GM12878 (cell line): ENCODE data around the gene SLC25A40. TPM values are rescaled to one million over a fixed set of nuclear protein-coding genes. Genes with fewer than 3 reads are reported as not detected.

Experiments used
- ATAC-seq: fragments of 200-7000 bp; cut with Tn5 transposase; 3 replicates; pipeline ENCODE4 v1.9.1; 2020; ENCODE audit warnings: mild to moderate bottlenecking, moderate library complexity
- BruUV-seq: library from RNA; stranded (reverse); fragments of 400-500 nt; replicated peaks from 2 replicates; lab custom pipeline; 2021; lab: Mats Ljungman, UMichigan
- CTCF ChIA-PET: fragments of 300-600 bp; sonication (Branson Sonifier 250); formaldehyde crosslinking; extraction: SDS; loops from one replicate; lab custom pipeline; 2021; ENCODE audit warnings: inconsistent platforms; lab: Yijun Ruan, JAX
- POLR2A ChIA-PET: fragments of 350-600 bp; formaldehyde crosslinking; extraction: SDS; loops from one replicate; lab custom pipeline; 2021; ENCODE audit warnings: inconsistent platforms; lab: Charles Lee
- RAD21 ChIA-PET: fragments of 300-600 bp; sonication (Branson Sonifier 250); formaldehyde crosslinking; loops from one replicate; lab custom pipeline; 2023; ENCODE audit warnings: antibody characterized with exemption; ENCODE audit not compliant: unreplicated experiment; lab: Charles Lee
- SMC1A ChIA-PET: fragments of 300-600 bp; sonication (Branson Sonifier 250); formaldehyde crosslinking; loops from one replicate; lab custom pipeline; 2023; ENCODE audit not compliant: unreplicated experiment, uncharacterized antibody; lab: Charles Lee
- DNase-seq: peaks from one replicate; pipeline ENCODE4 v3.0.0-alpha.2; 2011; ENCODE audit warnings: low read depth, low spot score
- FAIRE-seq: peaks from 3 replicates; lab custom pipeline; 2011; peaks lifted over from hg19 to GRCh38; lab: Jason Lieb, UNC
- H2AFZ ChIP-seq: 2 replicates; pipeline ENCODE4 v1.6.0; 2011; ENCODE audit warnings: low read depth, low read length, control low read depth; ENCODE audit not compliant: control insufficient read depth
- H3K27ac ChIP-seq: 2 replicates; pipeline ENCODE4 v1.5.1; 2011; ENCODE audit warnings: control low read depth; ENCODE audit not compliant: control insufficient read depth, insufficient read depth
- H3K27me3 ChIP-seq, 2 experiments: replicated peaks in 1 of 2; 2 replicates each; pipeline versions ENCODE4 v1.6.0 to v1.6.1; 2011; ENCODE audit warnings: low read length in 1 of 2; ENCODE audit not compliant: control insufficient read depth in 2 of 2, insufficient read depth in 2 of 2
- H3K36me3 ChIP-seq, 2 experiments: 2 replicates each; pipeline ENCODE4 v1.5.1; 2011; ENCODE audit warnings: low read length in 1 of 2; ENCODE audit not compliant: control insufficient read depth in 2 of 2, insufficient read depth in 2 of 2
- H3K4me1 ChIP-seq: 2 replicates; pipeline ENCODE4 v1.6.1; 2011; ENCODE audit warnings: mild to moderate bottlenecking, low read length, moderate library complexity, mixed read lengths; ENCODE audit not compliant: control insufficient read depth, insufficient read depth
- H3K4me2 ChIP-seq: 2 replicates; pipeline ENCODE4 v1.6.0; 2011; ENCODE audit warnings: control low read depth; ENCODE audit not compliant: control insufficient read depth, insufficient read depth
- H3K4me3 ChIP-seq: fragments of 200-600 bp; sonication (generic); 2 replicates; pipeline ENCODE4 v1.5.1; 2016
- H3K79me2 ChIP-seq: 2 replicates; pipeline ENCODE4 v1.6.0; 2011; ENCODE audit warnings: low read length; ENCODE audit not compliant: control insufficient read depth, insufficient read depth
- H3K9ac ChIP-seq: 2 replicates; pipeline ENCODE4 v1.8.0; 2011; ENCODE audit warnings: low read length, control low read depth, mixed read lengths; ENCODE audit not compliant: control insufficient read depth, insufficient read depth
- H3K9me3 ChIP-seq: replicated peaks from 3 replicates; pipeline ENCODE4 v1.5.1; 2011; ENCODE audit warnings: mild to moderate bottlenecking, low read length; ENCODE audit not compliant: control insufficient read depth, insufficient read depth
- H4K20me1 ChIP-seq: 2 replicates; pipeline ENCODE4 v1.6.0; 2011; ENCODE audit not compliant: control insufficient read depth, insufficient read depth
- CBX3 ChIP-seq: fragments of 200-600 bp; sonication (generic); IDR thresholded peaks from 2 replicates; pipeline ENCODE4 v1.6.1; 2016; ENCODE audit warnings: low read depth, borderline replicate concordance
- DPF2 ChIP-seq: fragments of 450-650 bp; IDR thresholded peaks from 2 replicates; pipeline ENCODE4 v1.6.1; 2017; ENCODE audit warnings: mild to moderate bottlenecking
- IRF3 ChIP-seq: fragments of 450-650 bp; IDR thresholded peaks from 2 replicates; pipeline ENCODE4 v1.6.1; 2014; ENCODE audit warnings: mild to moderate bottlenecking
- IRF4 ChIP-seq: IDR thresholded peaks from 2 replicates; pipeline ENCODE4 v1.6.1; 2011; ENCODE audit warnings: low read depth, low read length
- NBN ChIP-seq: fragments of 450-650 bp; IDR thresholded peaks from 2 replicates; pipeline ENCODE4 v1.6.1; 2016
- NKRF ChIP-seq: fragments of 450-650 bp; conservative IDR thresholded peaks from 2 replicates; pipeline ENCODE4 v1.6.1; 2017; ENCODE audit warnings: mild to moderate bottlenecking, moderate library complexity
- NR2C2 ChIP-seq: IDR thresholded peaks from 2 replicates; pipeline ENCODE4 v1.6.1; 2011; ENCODE audit warnings: borderline replicate concordance, low read depth; ENCODE audit not compliant: control insufficient read depth, insufficient read length
- NRF1 ChIP-seq: conservative IDR thresholded peaks from 2 replicates; pipeline ENCODE4 v1.6.1; 2011; ENCODE audit warnings: mild to moderate bottlenecking, low read depth, low read length, improper control_type of control experiment
- POLR2AphosphoS2 ChIP-seq: IDR thresholded peaks from 2 replicates; pipeline ENCODE4 v1.6.1; 2011; ENCODE audit warnings: low read depth, mild to moderate bottlenecking, low read length, improper control_type of control experiment, moderate library complexity
- RELA ChIP-seq: fragments of 450-650 bp; IDR thresholded peaks from 2 replicates; pipeline ENCODE4 v1.8.0; 2014; ENCODE audit warnings: borderline replicate concordance; ENCODE audit not compliant: partially characterized antibody
- SKIL ChIP-seq: fragments of 450-650 bp; IDR thresholded peaks from 2 replicates; pipeline ENCODE4 v1.6.1; 2017; ENCODE audit warnings: mild to moderate bottlenecking, low read depth, inconsistent platforms; ENCODE audit not compliant: poor library complexity, severe bottlenecking
- SMAD1 ChIP-seq: fragments of 450-650 bp; IDR thresholded peaks from 2 replicates; pipeline ENCODE4 v1.6.1; 2018; ENCODE audit warnings: mild to moderate bottlenecking, low read depth; ENCODE audit not compliant: partially characterized antibody
- WRNIP1 ChIP-seq: IDR thresholded peaks from 2 replicates; pipeline ENCODE4 v1.6.1; 2011; ENCODE audit warnings: low read depth, low read length, improper control_type of control experiment, borderline replicate concordance
- ZBTB11 ChIP-seq: fragments of 450-650 bp; formaldehyde crosslinking; IDR thresholded peaks from 2 replicates; pipeline ENCODE4 v1.5.0; 2022; ENCODE audit warnings: mild to moderate bottlenecking, missing genetic modification characterization
- WGBS: methylation state at CpG from one replicate; pipeline ENCODE4 v1.1.6; 2016; ENCODE audit warnings: low lambda C conversion rate; ENCODE audit not compliant: insufficient replicate concordance, insufficient coverage; ENCODE audit errors: missing lambda C conversion rate; 5-methylcytosine and 5-hydroxymethylcytosine counted together
- in situ Hi-C: fragments of 300-500 bp; cut with MboI; formaldehyde crosslinking; loops from 9 replicates; pipeline ENCODE4 v1.14.3; 2018; ENCODE audit warnings: mixed read lengths
- intact Hi-C: fragments of 100-400 bp; cut with micrococcal nuclease; formaldehyde crosslinking; loops from one replicate; pipeline ENCODE4 v1.14.2; 2022; ENCODE audit not compliant: unreplicated experiment
- polyA plus RNA-seq, 11 experiments: library from polyadenylated mRNA; depleted of rRNA in 4 of 11; unstranded in 6 of 11; stranded (reverse) in 5 of 11; fragments of >200 nt; fragmentation: Nextera tagmentation in 4 of 11; fragmentation: Illumina TruSeq in 1 of 11; extraction: Ambion mirVana in 4 of 11; extraction: Trizol in 1 of 11; gene quantifications; 1 replicate in 1 of 11; 2 replicates in 10 of 11; pipeline versions ENCODE4 v1.2.1 to v1.2.3, GENCODE V29; 2011 to 2016; ENCODE audit warnings: inconsistent platforms in 2 of 11, missing spikeins in 2 of 11, low read depth in 1 of 11
- total RNA-seq, 4 experiments: library from RNA; depleted of rRNA in 3 of 4; stranded (reverse); fragments of >200 nt in 3 of 4; fragmentation: Illumina TruSeq in 1 of 4; extraction: Trizol in 1 of 4; gene quantifications; 2 replicates each; pipeline versions ENCODE4 v1.2.1 to v1.2.3, GENCODE V29; 2013 to 2021

SLC25A40 gene
- total and polyA plus RNA-seq, 10 of the 15 experiments (the other 5 are each of a cell fraction or from before 2014, with no cell fraction given) = 15.8 to 60.3 (median 22.2) TPM

- no peaks in the 10 kb centered on the region for H3K27me3 ChIP-seq
- H4K20me1 ChIP-seq = no peaks in the 10 kb centered on the region
- ATAC-seq (no peak), FAIRE-seq (no peak), DNase-seq (no peak)
- no peaks in the 10 kb centered on the region; the same call in 2 of the 3 replicates for H3K9me3 ChIP-seq
- in situ Hi-C loops = no loop called here
- H3K4me1 ChIP-seq = no peaks in the 10 kb centered on the region
- H3K4me2 ChIP-seq = no peak overlapping the region
- BruUV-seq = no TSS peak
- intact Hi-C loops = no loop called here
- H3K9ac ChIP-seq = no peak overlapping the region
- H3K79me2 ChIP-seq = peaks cover 12% of the 10 kb centered on the region
- ChIA-PET POLR2A (interaction anchor here (0.5 kb wide), 1 partner anchor 48 kb away, joined by 5 read pairs; no protein-coding TSS in a partner anchor), CTCF (interaction anchor here (1.0 to 2.7 kb wide), 6 partner anchors 10 to 274 kb away, joined by 3 to 10 read pairs (median 4); no protein-coding TSS in a partner anchor), SMC1A (interaction anchor here (0.6 to 2.0 kb wide), 8 partner anchors 9 to 274 kb away, joined by 3 to 6 read pairs (median 4); no protein-coding TSS in a partner anchor), RAD21 (interaction anchor here (0.7 to 1.1 kb wide), 3 partner anchors 11 to 1226 kb away, joined by 3 to 6 read pairs (median 3); no protein-coding TSS in a partner anchor)
- no peak overlapping the region for H2AFZ ChIP-seq
- WGBS = 97% methylated on average over 2 of the region's 2 CpGs
- no peak overlapping the region for H3K4me3 ChIP-seq
- H3K27ac ChIP-seq = no peak overlapping the region
- peaks cover 2 to 23% of the 10 kb centered on the region in 2 experiments; a peak in 2 of 4 replicates for H3K36me3 ChIP-seq
- TF ChIP-seq WRNIP1 = no peak
- TF ChIP-seq SKIL = no peak
- TF ChIP-seq NRF1 = no peak
- no peak for TF ChIP-seq IRF3
- TF ChIP-seq NR2C2 = no peak
- TF ChIP-seq RELA = no peak
- no peak for TF ChIP-seq NBN
- no peak for TF ChIP-seq CBX3
- no peak for TF ChIP-seq SMAD1
- no peak for TF ChIP-seq ZBTB11
- TF ChIP-seq POLR2AphosphoS2 = no peak
- no peak for TF ChIP-seq NKRF
- TF ChIP-seq DPF2 = no peak
- TF ChIP-seq IRF4 = no peak
These were observed 19.2 kb upstream of the SLC25A40 start for GRCh38 chr7:87895363-87895762.
